HL-60 (cell line): Measurements from ENCODE around the gene EXOC6B.

Experiments
- DNase-seq, 2 experiments: peaks; one replicate each; pipeline ENCODE4 v3.0.0-alpha.2; 2010 to 2020; ENCODE audit warnings: low read depth in 1 of 2, low spot score in 1 of 2
- H3K27ac ChIP-seq: fragments of 250-450 bp; sonication (Bioruptor Pico); replicated peaks from 2 replicates; pipeline ENCODE4 v1.5.1; 2020; ENCODE audit warnings: mild to moderate bottlenecking, moderate library complexity
- H3K27me3 ChIP-seq: fragments of 250-450 bp; sonication (Bioruptor Pico); 2 replicates; pipeline ENCODE4 v1.5.1; 2021; ENCODE audit warnings: mild to moderate bottlenecking, moderate library complexity; ENCODE audit not compliant: insufficient read depth, poor library complexity, severe bottlenecking
- H3K4me3 ChIP-seq: replicated peaks from 2 replicates; pipeline ENCODE4 v1.5.1; 2011; ENCODE audit warnings: mild to moderate bottlenecking, control low read depth, low read length; ENCODE audit not compliant: insufficient read depth
- CTCF ChIP-seq: IDR thresholded peaks from one replicate; pipeline ENCODE4 v1.5.1; 2011; ENCODE audit warnings: low read length, control low read depth, inconsistent platforms; ENCODE audit not compliant: insufficient read depth
- GABPA ChIP-seq: IDR thresholded peaks from 2 replicates; pipeline ENCODE4 v1.6.1; 2012; ENCODE audit warnings: low read depth
- POLR2AphosphoS5 ChIP-seq: IDR thresholded peaks from 2 replicates; pipeline ENCODE4 v1.6.1; 2012; ENCODE audit warnings: low read depth
- REST ChIP-seq: IDR thresholded peaks from 2 replicates; pipeline ENCODE4 v1.6.1; 2012; ENCODE audit warnings: low read depth; ENCODE audit not compliant: insufficient replicate concordance
- SPI1 ChIP-seq: IDR thresholded peaks from 2 replicates; pipeline ENCODE4 v1.6.1; 2012; ENCODE audit warnings: low read depth, mild to moderate bottlenecking, borderline replicate concordance

Gene EXOC6B

GRCh38 chr2:72271766-72272641, 553.8 kb downstream of the EXOC6B start:
- Histone ChIP-seq H3K4me3 (no peak overlapping the region), H3K27ac (no peak overlapping the region), H3K27me3 (no peaks in the 10 kb centered on the region)
- no peak for TF ChIP-seq GABPA
- TF ChIP-seq SPI1: no peak
- no peak for TF ChIP-seq CTCF
- no peak for TF ChIP-seq POLR2AphosphoS5
- TF ChIP-seq REST: no peak
- no peak for DNase-seq

- Histone ChIP-seq H3K27me3 (no peaks in the 10 kb centered on the region), H3K4me3 (no peak overlapping the region), H3K27ac (no peak overlapping the region)
- no peak for DNase-seq
- no peak for TF ChIP-seq REST
- TF ChIP-seq POLR2AphosphoS5: no peak
- TF ChIP-seq GABPA: no peak
These were observed 554.6 kb downstream of the EXOC6B start for GRCh38 chr2:72271276-72271614.

- no peak for TF ChIP-seq REST
- TF ChIP-seq CTCF: no peak
- TF ChIP-seq POLR2AphosphoS5: no peak
- TF ChIP-seq SPI1: no peak
- no peak for TF ChIP-seq GABPA
- Histone ChIP-seq H3K27me3 (no peaks in the 10 kb centered on the region), H3K27ac (no peak overlapping the region), H3K4me3 (no peak overlapping the region)
- DNase-seq: no peak
These were observed 555.1 kb downstream of the EXOC6B start for GRCh38 chr2:72270556-72271275.
